Measurements from ENCODE around the gene ADAMTS8.
A peak's percentile ranks its signal among the peaks of the same experiment; 100 is the strongest.

- TF ChIP-seq CTCF (conservative IDR thresholded peaks at IDR 0.05 in 1 of 2, IDR thresholded peaks at IDR 0.05 in 1 of 2; ENCODE audit: low read depth in 1 of 2, low read length in 2 of 2) (peak; percentile 14 to 34), EZH2 (IDR thresholded peaks at IDR 0.05; ENCODE audit: low read length, missing control alignments) (peak; percentile 90)
These were observed 661 bp downstream of the ADAMTS8 start for GRCh38 chr11:130427581-130428315.
